KMS-11 (cell line): ENCODE data around the gene MGA.

Source experiments
- H2AFZ ChIP-seq: fragments of 200-600 bp; sonication (generic); 2 replicates; pipeline ENCODE4 v1.6.1; 2016; ENCODE audit warnings: antibody characterized with exemption, mixed run types, low read depth
- H3K27ac ChIP-seq: fragments of 200-600 bp; sonication (generic); 2 replicates; pipeline ENCODE4 v1.6.1; 2016; ENCODE audit warnings: mild to moderate bottlenecking, mixed run types
- H3K27me3 ChIP-seq: fragments of 200-600 bp; sonication (generic); 2 replicates; pipeline ENCODE4 v1.6.1; 2017; ENCODE audit warnings: mild to moderate bottlenecking, low read depth, mixed run types, moderate library complexity; ENCODE audit not compliant: insufficient read depth
- H3K36me3 ChIP-seq: fragments of 200-600 bp; sonication (generic); 2 replicates; pipeline ENCODE4 v1.6.1; 2017; ENCODE audit warnings: mild to moderate bottlenecking, mixed run types; ENCODE audit not compliant: insufficient read depth
- H3K4me1 ChIP-seq: fragments of 200-600 bp; sonication (generic); 2 replicates; pipeline ENCODE4 v1.6.1; 2016; ENCODE audit warnings: mild to moderate bottlenecking, low read depth, mixed run types; ENCODE audit not compliant: poor library complexity, severe bottlenecking
- H3K4me2 ChIP-seq: fragments of 200-600 bp; sonication (generic); 2 replicates; pipeline ENCODE4 v1.7.0; 2016; ENCODE audit warnings: mild to moderate bottlenecking, mixed run types
- H3K4me3 ChIP-seq: fragments of 200-600 bp; sonication (generic); IDR thresholded peaks from 2 replicates; pipeline ENCODE4 v1.6.1; 2017; ENCODE audit warnings: low read depth, low read length, mixed read lengths; ENCODE audit not compliant: insufficient read depth
- H3K79me2 ChIP-seq: fragments of 200-600 bp; sonication (generic); 2 replicates; pipeline ENCODE4 v1.6.1; 2016; ENCODE audit warnings: low read depth, mixed run types; ENCODE audit not compliant: insufficient read depth
- H3K9ac ChIP-seq: fragments of 200-600 bp; sonication (generic); 2 replicates; pipeline ENCODE4 v1.6.1; 2016; ENCODE audit warnings: mild to moderate bottlenecking, mixed run types
- H4K20me1 ChIP-seq: fragments of 200-600 bp; sonication (generic); 2 replicates; pipeline ENCODE4 v1.6.1; 2016; ENCODE audit warnings: mild to moderate bottlenecking, mixed run types; ENCODE audit not compliant: insufficient read depth
- CTCF ChIP-seq: fragments of 200-600 bp; sonication (generic); conservative IDR thresholded peaks from 2 replicates; pipeline ENCODE4 v1.6.1; 2017; ENCODE audit warnings: low read depth, mild to moderate bottlenecking, antibody characterized with exemption, low read length, moderate library complexity, mixed read lengths

The MGA gene

GRCh38 chr15:41675337-41675736 is 15.1 kb downstream of the MGA start:
- TF ChIP-seq CTCF = no peak
- Histone ChIP-seq H3K4me1 (no peaks in the 10 kb centered on the region), H3K27me3 (no peaks in the 10 kb centered on the region), H4K20me1 (no peaks in the 10 kb centered on the region), H3K36me3 (no peaks in the 10 kb centered on the region), H3K4me2 (no peak overlapping the region), H3K4me3 (no peak overlapping the region), H3K79me2 (peaks cover 81% of the 10 kb centered on the region), H3K27ac (no peak overlapping the region), H3K9ac (no peak overlapping the region), H2AFZ (no peak overlapping the region)

- TF ChIP-seq CTCF = no peak
- H3K79me2 ChIP-seq = peaks cover 83% of the 10 kb centered on the region
- H3K36me3 ChIP-seq = no peaks in the 10 kb centered on the region
- H3K27me3 ChIP-seq = no peaks in the 10 kb centered on the region
- no peak overlapping the region for H3K4me2 ChIP-seq
- no peak overlapping the region for H3K4me3 ChIP-seq
- no peaks in the 10 kb centered on the region for H3K4me1 ChIP-seq
- H3K9ac ChIP-seq = no peak overlapping the region
- H4K20me1 ChIP-seq = 0 out of 2 replicates have a peak, but pooled peaks cover 3% of the 10 kb centered on the region
- no peak overlapping the region for H2AFZ ChIP-seq
- no peak overlapping the region for H3K27ac ChIP-seq
These were observed 18.5 kb downstream of the MGA start for GRCh38 chr15:41678742-41679141.

GRCh38 chr15:41683955-41684354 is 23.8 kb downstream of the MGA start:
- Histone ChIP-seq H3K9ac (no peak overlapping the region), H4K20me1 (0 out of 2 replicates have a peak, but pooled peaks cover 3% of the 10 kb centered on the region), H3K4me3 (no peak overlapping the region), H3K4me2 (no peak overlapping the region), H3K36me3 (no peaks in the 10 kb centered on the region), H3K79me2 (peaks cover 86% of the 10 kb centered on the region), H2AFZ (no peak overlapping the region), H3K4me1 (no peaks in the 10 kb centered on the region), H3K27ac (no peak overlapping the region), H3K27me3 (no peaks in the 10 kb centered on the region)
- no peak for TF ChIP-seq CTCF

- TF ChIP-seq CTCF = no peak
- H3K4me3 ChIP-seq = no peak overlapping the region
- no peak overlapping the region for H3K27ac ChIP-seq
- H3K4me2 ChIP-seq = no peak overlapping the region
- H3K9ac ChIP-seq = no peak overlapping the region
- H3K79me2 ChIP-seq = peaks cover 84% of the 10 kb centered on the region; the same call in 1 of the 2 replicates
- H2AFZ ChIP-seq = no peak overlapping the region
- peaks cover 6% of the 10 kb centered on the region; the same call in 1 of the 2 replicates for H4K20me1 ChIP-seq
- H3K4me1 ChIP-seq = peaks cover 20% of the 10 kb centered on the region
- H3K36me3 ChIP-seq = no peaks in the 10 kb centered on the region
- no peaks in the 10 kb centered on the region for H3K27me3 ChIP-seq
These were observed 28.5 kb downstream of the MGA start for GRCh38 chr15:41688671-41689070.
